ENCODE data around the gene STX4.

DNA sequence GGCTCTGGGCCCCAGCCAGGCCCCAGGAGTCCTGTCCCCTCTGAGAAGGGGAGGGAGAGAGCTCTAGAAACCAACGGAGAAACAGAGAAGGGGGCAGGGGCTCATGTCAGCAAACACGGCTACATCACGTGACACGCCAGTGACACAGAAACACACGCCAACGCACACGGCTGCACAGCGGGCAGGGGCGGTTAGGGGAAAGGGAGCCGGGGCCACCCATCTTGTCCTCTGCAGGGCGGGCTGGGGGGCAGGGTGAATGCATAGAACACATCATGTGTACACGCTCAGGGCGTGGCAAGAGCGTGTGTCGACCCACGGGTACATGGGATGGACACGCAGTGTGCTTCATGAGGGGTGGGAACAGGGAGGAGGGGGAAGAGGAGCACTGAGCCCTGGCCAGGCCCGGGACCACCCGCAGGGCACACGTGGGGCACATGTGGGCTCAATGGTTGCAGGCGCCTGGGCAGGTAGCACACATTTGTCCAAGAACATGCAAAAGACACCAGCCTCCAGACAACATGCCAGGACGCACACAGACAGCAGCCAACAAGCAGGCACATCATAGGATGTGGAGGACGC lies 43.8 kb upstream of the STX4 start:
- TF ChIP-seq EZH2 (IDR thresholded peaks at IDR 0.05): no peak
- TF ChIP-seq FOXP2 (optimal IDR thresholded peaks at IDR 0.05; ENCODE audit: control extremely low read depth, extremely low read length, insufficient read depth): no peak
- TF ChIP-seq POLR2AphosphoS5 (IDR thresholded peaks at IDR 0.05; ENCODE audit: borderline replicate concordance, low read depth, low read length): no peak
